NCI-H226 (cell line): ENCODE data around the gene GNG10.
A peak's percentile ranks its signal among the peaks of the same experiment; 100 is the strongest.
"Not testable (repeated sequence)": the region's sequence is repeated elsewhere in the genome, so short reads cannot be mapped to it uniquely, and the experiment has no call there.

Experiments
- DNase-seq: peaks from one replicate; pipeline ENCODE4 v3.0.0-alpha.2; 2015

The GNG10 gene

DNA sequence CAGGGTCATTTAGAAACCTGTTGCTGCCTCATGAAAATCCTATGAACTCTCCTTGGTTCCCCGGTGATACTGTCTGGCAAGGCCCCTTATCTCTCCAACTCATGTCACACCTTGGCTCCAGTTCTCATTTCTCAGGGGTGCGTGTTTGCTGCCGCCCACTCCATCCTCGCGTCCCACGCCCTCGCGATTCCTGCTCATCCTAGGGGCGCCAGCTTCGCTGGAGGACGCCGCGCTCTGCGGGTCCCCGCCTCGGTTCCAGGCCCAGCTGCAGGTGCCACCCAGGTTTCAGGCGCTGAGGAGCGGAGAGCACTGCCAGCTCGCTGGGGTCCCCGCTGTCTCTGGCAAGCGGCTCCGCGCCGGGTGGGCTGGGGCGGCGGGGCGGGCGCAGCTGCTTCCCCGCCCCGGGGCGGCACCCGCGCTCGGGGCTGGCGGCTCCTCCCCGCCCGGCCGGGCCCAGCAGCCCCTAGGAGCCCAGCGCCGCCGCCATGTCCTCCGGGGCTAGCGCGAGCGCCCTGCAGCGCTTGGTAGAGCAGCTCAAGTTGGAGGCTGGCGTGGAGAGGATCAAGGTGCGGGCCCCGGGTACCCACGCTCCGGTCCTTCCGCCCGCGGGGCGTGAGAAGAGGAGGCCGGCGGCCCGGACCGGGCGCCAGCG, at the start of gene GNG10:
TSS of gene GNG10 (plus strand) at position 456 of the 652 bp plus-strand sequence. CDS start at position 486, 30 bp downstream.
- DNase-seq: peak; percentile 68

- DNase-seq: no peak
Observed at GRCh38 chr9:111613436-111614040, 47.9 kb upstream of the GNG10 start.

DNA sequence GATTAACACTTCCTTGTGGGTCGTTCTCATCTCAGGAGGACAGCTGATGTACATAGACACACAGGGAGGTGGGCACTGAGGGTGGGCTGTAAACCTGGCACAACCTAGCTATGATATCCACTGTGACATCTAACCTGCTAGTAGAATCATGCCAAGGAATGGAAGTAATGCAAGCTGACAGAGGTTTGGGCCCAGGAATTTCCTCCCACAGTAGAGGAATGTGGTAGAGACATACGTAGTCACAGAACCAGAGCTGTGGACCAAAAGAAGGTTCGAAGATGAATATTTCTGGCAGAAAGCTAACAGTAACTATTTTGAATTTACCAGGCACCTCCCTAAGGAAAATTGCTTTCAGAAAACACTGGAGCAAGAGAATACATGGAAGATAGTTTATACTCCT, 45.5 kb upstream of the GNG10 start:
- no peak for DNase-seq

GRCh38 chr9:111617349-111617748, 44.1 kb upstream of the GNG10 start:
- DNase-seq: not testable (repeated sequence)

DNA sequence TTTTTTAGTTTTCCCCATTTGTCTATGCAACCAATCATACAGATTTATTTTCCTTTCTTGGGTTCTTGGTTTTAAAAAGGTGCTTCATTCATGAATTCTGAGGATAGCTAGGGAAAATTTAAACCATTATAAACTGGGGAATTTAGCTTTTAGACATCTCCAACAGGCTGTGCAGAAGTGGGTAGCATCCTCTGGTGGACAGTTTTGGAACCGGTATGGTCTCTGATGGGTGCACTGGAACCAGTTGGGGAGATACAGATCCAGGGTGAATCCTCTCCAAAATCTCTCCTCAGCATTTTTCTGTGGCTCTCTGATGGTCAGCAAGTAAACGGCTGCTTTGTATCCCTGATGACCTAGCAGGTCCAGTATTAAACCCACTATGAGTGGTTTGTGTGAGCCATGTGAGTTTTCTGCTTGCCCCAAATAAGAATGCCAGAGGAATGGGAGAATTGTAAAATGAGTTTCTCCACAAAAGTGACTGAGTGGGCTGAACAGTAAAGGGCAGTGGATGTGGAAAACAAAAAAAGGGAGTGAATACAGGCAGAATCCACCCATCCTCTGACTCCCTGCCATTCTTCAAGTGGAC, 39.4 kb upstream of the GNG10 start:
- DNase-seq: peak; percentile 31

DNA sequence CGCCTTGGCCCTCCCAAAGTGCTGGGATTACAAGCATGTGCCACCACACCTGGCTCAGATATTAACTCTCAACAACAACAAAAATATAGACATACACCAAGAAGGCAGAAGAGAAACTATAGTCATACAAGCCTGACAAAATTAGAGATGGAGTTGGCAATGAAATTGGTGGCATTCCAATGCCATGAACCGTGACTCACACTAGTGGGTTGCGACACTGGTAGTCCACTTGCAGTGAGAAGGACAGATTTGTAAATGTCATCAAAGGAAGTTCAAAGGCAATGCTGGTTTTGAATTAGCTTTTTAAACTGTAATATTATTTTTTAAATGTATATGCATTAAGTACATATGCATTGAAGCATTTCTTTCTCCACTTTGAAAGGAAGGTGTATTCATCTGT, 38.8 kb upstream of the GNG10 start:
- DNase-seq: peak; percentile 55

- no peak for DNase-seq
Observed at GRCh38 chr9:111627260-111627963, 34.0 kb upstream of the GNG10 start.

DNA sequence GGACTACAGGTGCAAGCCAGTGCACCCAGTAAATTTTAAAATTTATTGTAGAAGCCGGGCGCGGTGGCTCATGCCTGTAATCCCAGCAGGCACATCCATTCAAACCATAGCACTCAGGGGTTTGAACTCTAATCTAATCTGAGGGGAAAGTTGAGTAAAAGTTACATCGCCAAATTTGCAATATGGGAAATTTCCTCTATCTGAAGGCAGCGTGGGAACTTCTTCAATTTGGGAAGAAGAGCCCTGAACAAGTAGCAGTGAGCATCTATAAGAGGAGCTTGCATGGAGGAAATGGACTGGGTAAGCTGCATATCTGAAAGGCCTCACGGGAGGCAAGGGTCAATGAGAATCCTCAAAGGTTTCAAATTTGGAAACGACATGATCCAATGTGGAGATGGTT, 33.0 kb upstream of the GNG10 start:
- DNase-seq: no peak

DNA sequence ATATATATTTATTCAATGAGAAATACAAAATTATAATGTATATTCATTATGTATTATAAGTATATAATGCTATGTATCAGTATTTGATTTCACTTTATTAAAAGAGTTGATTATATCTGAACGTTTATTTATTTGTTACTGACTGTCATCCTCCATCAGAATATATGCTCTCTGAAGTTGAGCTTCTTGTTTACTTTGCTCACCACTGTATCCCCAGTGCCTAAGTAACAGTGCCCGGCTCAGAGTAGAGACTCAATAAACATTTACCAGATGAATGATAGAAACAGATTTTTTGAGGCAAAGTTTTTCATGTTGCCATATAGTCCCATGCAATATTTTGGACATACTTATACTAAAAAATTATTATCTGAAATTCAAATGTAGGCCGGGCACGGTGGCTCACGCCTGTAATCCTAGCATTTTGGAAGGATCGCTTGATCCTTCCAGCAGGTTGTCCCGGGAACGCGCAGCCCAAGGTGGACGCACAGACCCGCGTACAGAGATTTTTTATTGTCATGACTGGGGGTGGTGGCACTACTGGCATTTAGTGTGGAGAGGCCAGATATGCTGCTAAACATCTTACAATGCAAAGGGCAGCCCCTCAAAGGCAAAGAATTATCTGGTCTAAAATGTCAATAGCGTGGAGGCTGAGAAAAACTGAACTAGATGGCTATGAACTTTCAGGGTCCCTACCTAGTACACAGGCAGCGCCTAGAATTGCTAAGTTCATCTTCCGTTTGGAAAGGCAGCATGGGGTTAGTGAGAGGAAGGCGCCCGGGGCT, 31.0 kb upstream of the GNG10 start:
- DNase-seq: peak; percentile 5

GRCh38 chr9:111630964-111631213, 30.5 kb upstream of the GNG10 start:
- DNase-seq: no peak

DNA sequence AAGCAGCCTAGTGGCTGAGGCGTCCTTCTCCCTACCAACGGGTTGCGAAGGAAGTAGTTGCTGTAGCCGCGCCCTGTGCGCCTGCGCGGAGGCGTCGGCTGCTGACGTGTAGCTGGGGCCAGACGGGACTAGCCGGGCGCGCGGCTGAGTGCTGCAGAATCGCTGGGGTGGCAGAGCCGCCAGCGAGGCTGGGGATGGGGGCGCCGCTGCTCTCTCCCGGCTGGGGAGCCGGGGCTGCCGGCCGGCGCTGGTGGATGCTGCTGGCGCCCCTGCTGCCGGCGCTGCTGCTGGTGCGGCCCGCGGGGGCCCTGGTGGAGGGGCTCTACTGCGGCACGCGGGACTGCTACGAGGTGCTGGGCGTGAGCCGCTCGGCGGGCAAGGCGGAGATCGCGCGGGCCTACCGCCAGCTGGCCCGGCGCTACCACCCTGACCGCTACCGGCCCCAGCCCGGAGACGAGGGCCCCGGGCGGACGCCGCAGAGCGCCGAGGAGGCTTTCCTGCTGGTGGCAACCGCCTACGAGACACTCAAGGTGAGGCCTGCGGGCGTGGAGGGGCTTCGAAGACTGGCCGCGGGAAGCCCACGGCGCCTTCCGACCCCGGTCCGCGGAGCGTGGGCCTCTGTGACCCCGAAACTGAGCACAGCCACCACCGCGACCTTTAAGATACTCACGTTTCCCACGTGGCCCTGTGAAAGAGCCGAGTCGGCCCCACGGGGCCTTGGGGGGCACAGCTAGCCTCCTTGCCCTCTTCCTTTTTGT, 30.0 kb upstream of the GNG10 start, which contains the start of gene DNAJC25:
TSS of gene DNAJC25 (plus strand) at position 121 of the 758 bp plus-strand sequence. CDS start at position 195, 74 bp downstream.
- peak; percentile 99 for DNase-seq

- DNase-seq: no peak
Observed at GRCh38 chr9:111632060-111632459, 29.3 kb upstream of the GNG10 start.

DNA sequence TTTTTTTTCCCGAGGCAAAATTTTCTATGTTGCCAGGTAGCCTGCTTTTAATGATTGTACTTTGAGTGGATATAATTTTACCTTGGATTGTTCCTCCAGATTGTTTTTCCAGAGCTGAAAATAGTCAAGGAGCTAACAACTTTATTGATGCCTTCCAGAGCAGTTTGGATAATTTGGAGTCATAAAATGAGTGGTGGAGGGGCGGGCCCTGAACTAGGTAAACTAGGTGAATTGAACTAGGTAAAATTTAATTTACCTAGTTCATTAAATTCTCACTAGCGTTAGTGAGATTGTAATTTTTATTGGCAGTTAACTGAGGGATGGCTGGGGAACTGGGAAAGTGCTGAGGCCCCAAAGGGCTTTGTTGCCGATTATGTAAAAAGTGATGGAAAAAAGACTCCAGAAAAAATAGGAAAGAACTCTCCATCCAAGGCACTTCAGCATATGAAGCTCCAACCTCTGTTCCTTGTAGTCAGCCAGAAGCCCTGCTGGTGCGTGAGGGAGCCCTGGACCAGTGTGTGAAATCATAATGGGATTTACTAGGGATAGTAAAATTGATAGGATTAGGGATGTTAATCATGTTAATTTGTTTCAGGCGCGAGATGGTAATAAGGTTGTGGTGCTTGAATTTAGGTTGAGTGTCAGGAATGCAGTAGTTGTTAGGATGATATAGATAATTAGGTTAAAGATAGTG, 28.6 kb upstream of the GNG10 start:
- no peak for DNase-seq

- DNase-seq: no peak
Observed at GRCh38 chr9:111633389-111633736, 28.0 kb upstream of the GNG10 start.

GRCh38 chr9:111634860-111635259, 26.5 kb upstream of the GNG10 start:
- DNase-seq: no peak

DNA sequence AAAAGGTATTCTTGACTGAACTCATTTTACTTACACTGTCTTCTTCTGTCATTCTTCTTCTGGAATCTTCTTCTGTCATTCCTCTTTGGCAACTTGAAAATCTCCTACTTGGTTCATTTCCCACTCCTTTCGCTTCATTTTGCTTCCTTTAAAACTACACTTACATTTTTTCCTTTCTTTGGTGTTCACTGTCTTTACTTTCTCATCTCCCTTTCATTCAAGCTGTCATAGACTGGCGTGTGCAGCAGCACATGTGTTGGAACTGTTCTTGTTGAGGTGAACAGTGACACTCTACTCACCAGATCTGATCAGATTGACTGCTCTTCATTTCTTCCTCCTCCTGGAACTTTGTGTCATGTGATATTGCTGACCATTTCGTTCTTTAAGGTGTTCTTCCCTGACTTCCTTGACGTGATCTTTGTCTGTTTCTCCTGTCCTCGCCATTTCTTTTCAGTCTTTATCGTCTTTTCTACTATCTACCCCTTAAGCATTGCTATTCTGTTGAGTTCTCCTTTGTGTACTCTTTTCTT, 23.9 kb upstream of the GNG10 start:
- no peak for DNase-seq

DNA sequence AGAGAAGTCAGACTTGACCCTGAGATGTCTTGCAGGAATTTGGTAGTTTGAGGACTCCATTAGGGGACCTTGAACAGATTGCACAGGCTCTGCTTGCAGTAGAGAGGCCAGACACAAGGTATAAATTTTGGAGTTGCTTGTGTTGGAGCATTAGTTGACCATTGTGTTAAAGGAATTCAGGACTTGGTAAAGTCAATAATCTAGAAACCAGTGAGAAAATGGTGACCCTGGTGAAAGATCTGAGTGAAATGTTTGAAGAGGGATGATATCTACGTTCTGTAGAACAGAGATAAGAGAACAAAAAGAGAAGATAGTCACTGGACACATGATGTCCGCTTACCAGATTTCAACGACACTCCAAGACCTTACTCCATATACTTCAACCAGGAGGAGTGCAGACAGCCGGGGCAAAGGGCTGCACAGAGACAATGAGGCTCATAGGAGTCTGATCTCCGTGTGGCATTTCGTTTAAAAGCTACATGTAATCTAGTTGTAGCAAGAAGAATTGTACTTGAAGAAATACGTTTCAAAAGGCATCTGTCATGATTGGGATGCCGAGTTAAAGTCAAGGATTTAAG, 17.1 kb upstream of the GNG10 start:
- DNase-seq: no peak

GRCh38 chr9:111645806-111646205, 15.6 kb upstream of the GNG10 start:
- no peak for DNase-seq

DNA sequence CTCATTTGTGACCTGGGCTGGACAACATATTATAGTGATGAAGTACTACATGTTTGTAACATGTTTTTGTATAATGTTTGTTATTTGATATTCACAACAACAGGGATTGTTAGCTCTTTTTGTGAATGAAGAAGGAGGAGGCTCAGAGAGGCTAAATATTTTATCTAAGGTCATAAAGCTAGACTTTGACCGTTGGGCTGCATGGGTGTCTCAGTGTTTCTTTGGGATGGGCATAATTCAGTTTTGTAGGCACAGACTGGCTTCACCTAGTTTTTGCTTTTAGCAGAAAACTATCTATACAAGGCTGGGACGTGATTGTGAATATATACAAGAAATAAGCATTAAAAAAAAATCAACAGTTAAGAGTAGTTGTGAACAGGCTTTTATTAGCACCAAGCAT, 15.0 kb upstream of the GNG10 start:
- DNase-seq: no peak

GRCh38 chr9:111648066-111648465, 13.3 kb upstream of the GNG10 start:
- no peak for DNase-seq

GRCh38 chr9:111649016-111649415, 12.4 kb upstream of the GNG10 start:
- no peak for DNase-seq
